D341Med (cell line): Measurements from ENCODE around the gene FSTL1.

Experiments used
- DNase-seq: peaks from one replicate; pipeline ENCODE4 v3.0.0; 2012; ENCODE audit warnings: low spot score

Gene FSTL1

GRCh38 chr3:120450600-120451271 is at the start of gene FSTL1:
Gene FSTL1, minus strand, starts transcription at chr3:120450992. Its CDS starts 246 bp downstream, at chr3:120450746.
- DNase-seq: peak; percentile 73

GRCh38 chr3:120498556-120499346 is 48.0 kb upstream of the FSTL1 start:
- no peak for DNase-seq

- no peak for DNase-seq
Measured at GRCh38 chr3:120497818-120498217, 47.0 kb upstream of the FSTL1 start.

GRCh38 chr3:120497336-120497735 is 46.5 kb upstream of the FSTL1 start:
- no peak for DNase-seq

- DNase-seq: no peak
Measured at GRCh38 chr3:120496278-120497002, 45.6 kb upstream of the FSTL1 start.

- no peak for DNase-seq
Measured at GRCh38 chr3:120495809-120496208, 45.0 kb upstream of the FSTL1 start.

GRCh38 chr3:120492103-120492502 is 41.3 kb upstream of the FSTL1 start:
- DNase-seq: no peak

- no peak for DNase-seq
Measured at GRCh38 chr3:120489421-120489820, 38.6 kb upstream of the FSTL1 start.

GRCh38 chr3:120488296-120488695 is 37.5 kb upstream of the FSTL1 start:
- no peak for DNase-seq

- DNase-seq: no peak
Measured at GRCh38 chr3:120487191-120487650, 36.4 kb upstream of the FSTL1 start.

- DNase-seq: no peak
Measured at GRCh38 chr3:120481081-120481480, 30.3 kb upstream of the FSTL1 start.

GRCh38 chr3:120477781-120478180 is 27.0 kb upstream of the FSTL1 start:
- no peak for DNase-seq

GRCh38 chr3:120475722-120476377 is 25.1 kb upstream of the FSTL1 start:
- DNase-seq: no peak

GRCh38 chr3:120473896-120474675 is 23.3 kb upstream of the FSTL1 start:
- no peak for DNase-seq

- no peak for DNase-seq
Measured at GRCh38 chr3:120473389-120473788, 22.6 kb upstream of the FSTL1 start.

GRCh38 chr3:120472121-120472844 is 21.5 kb upstream of the FSTL1 start:
- no peak for DNase-seq

- no peak for DNase-seq
Measured at GRCh38 chr3:120471643-120472042, 20.9 kb upstream of the FSTL1 start.

- DNase-seq: no peak
Measured at GRCh38 chr3:120470870-120471269, 20.1 kb upstream of the FSTL1 start.

- DNase-seq: no peak
Measured at GRCh38 chr3:120469882-120470301, 19.1 kb upstream of the FSTL1 start.

- no peak for DNase-seq
Measured at GRCh38 chr3:120469440-120469839, 18.6 kb upstream of the FSTL1 start.
